HL-60 (cell line): ENCODE results near the gene TBATA.

Experiments used
- DNase-seq, 2 experiments: peaks; one replicate each; pipeline ENCODE4 v3.0.0-alpha.2; 2010 to 2020; ENCODE audit warnings: low read depth in 1 of 2, low spot score in 1 of 2
- H3K27ac ChIP-seq: fragments of 250-450 bp; sonication (Bioruptor Pico); replicated peaks from 2 replicates; pipeline ENCODE4 v1.5.1; 2020; ENCODE audit warnings: mild to moderate bottlenecking, moderate library complexity
- H3K27me3 ChIP-seq: fragments of 250-450 bp; sonication (Bioruptor Pico); 2 replicates; pipeline ENCODE4 v1.5.1; 2021; ENCODE audit warnings: mild to moderate bottlenecking, moderate library complexity; ENCODE audit not compliant: insufficient read depth, poor library complexity, severe bottlenecking
- H3K4me3 ChIP-seq: replicated peaks from 2 replicates; pipeline ENCODE4 v1.5.1; 2011; ENCODE audit warnings: mild to moderate bottlenecking, control low read depth, low read length; ENCODE audit not compliant: insufficient read depth
- CTCF ChIP-seq: IDR thresholded peaks from one replicate; pipeline ENCODE4 v1.5.1; 2011; ENCODE audit warnings: low read length, control low read depth, inconsistent platforms; ENCODE audit not compliant: insufficient read depth
- GABPA ChIP-seq: IDR thresholded peaks from 2 replicates; pipeline ENCODE4 v1.6.1; 2012; ENCODE audit warnings: low read depth
- POLR2AphosphoS5 ChIP-seq: IDR thresholded peaks from 2 replicates; pipeline ENCODE4 v1.6.1; 2012; ENCODE audit warnings: low read depth
- REST ChIP-seq: IDR thresholded peaks from 2 replicates; pipeline ENCODE4 v1.6.1; 2012; ENCODE audit warnings: low read depth; ENCODE audit not compliant: insufficient replicate concordance
- SPI1 ChIP-seq: IDR thresholded peaks from 2 replicates; pipeline ENCODE4 v1.6.1; 2012; ENCODE audit warnings: low read depth, mild to moderate bottlenecking, borderline replicate concordance

TBATA gene

DNA sequence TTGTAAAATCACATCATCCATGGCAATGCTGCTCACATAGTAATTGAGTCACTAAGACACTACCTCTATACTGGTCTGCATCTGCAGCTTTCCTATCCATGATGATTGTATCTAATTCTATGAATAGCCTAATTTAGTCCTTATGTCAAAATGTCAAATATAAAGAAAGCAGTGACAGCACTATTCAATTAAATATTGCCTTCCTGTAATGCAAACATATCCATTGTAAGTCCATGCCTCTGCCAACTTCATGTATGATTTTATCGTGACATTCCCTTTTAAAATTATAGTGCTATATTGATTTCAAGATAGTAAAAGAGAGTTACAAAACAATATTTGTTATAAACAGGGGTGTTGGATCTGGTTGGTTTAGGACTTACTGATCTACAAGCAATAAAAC lies 25.8 kb upstream of the TBATA start:
- H3K27me3 ChIP-seq, result no peaks in the 10 kb centered on the region
- no peak overlapping the region for H3K4me3 ChIP-seq
- H3K27ac ChIP-seq, result no peak overlapping the region
- no peak for TF ChIP-seq CTCF
- TF ChIP-seq GABPA, result no peak
- no peak for TF ChIP-seq SPI1
- no peak for TF ChIP-seq REST
- no peak for TF ChIP-seq POLR2AphosphoS5
- no peak for DNase-seq

DNA sequence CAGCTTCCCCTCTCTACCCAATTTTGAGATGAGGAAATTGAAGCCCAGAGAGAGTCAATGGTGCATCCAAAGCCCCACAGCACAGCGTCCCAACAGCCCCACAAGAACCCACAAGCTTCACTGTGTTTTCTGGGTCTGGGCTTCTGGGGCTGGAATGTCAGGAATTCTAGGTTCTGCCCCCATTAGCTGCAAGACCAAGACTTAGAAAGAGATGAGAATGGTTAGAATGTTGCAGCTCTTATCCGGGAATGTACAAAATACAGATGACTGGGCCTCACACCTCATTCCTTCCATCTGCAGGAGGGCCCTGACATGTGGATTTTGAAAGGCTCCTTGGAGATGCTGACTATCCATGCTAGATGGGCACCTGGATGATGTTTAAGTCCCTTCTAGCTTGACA lies 24.5 kb upstream of the TBATA start:
- no peak for DNase-seq
- TF ChIP-seq SPI1 (no peak), GABPA (no peak), CTCF (no peak), REST (no peak), POLR2AphosphoS5 (no peak)
- H3K27ac ChIP-seq, result no peak overlapping the region
- H3K4me3 ChIP-seq, result no peak overlapping the region
- no peaks in the 10 kb centered on the region for H3K27me3 ChIP-seq

- no peak for DNase-seq
- Histone ChIP-seq H3K4me3 (no peak overlapping the region), H3K27me3 (no peaks in the 10 kb centered on the region), H3K27ac (no peak overlapping the region)
- TF ChIP-seq CTCF (no peak), REST (no peak), GABPA (no peak), POLR2AphosphoS5 (no peak), SPI1 (no peak)
Measured at GRCh38 chr10:70809011-70809611, 23.9 kb upstream of the TBATA start.
